Gastroesophageal sphincter (tissue), 4 donors: ENCODE measurements around the gene CEP44. TPM values are rescaled to one million over a fixed set of nuclear protein-coding genes. Genes with fewer than 3 reads are reported as not detected.
"Not testable (repeated sequence)": the region's sequence is repeated elsewhere in the genome, so short reads cannot be mapped to it uniquely, and the experiment has no call there.

ENCODE experiments used
- ATAC-seq: fragments of 150-250 bp; one replicate; pipeline ENCODE4 v1.9.1; 2016; ENCODE audit warnings: mild to moderate bottlenecking, moderate library complexity
- H3K27ac ChIP-seq, 4 donors: fragments of 200-600 bp; sonication (generic) in 3 of 4; 1 replicate in 3 of 4; 2 replicates in 1 of 4; pipeline ENCODE4 v1.5.1; 2016 to 2019
- H3K27me3 ChIP-seq: fragments of 200-600 bp; sonication (generic); one replicate; pipeline ENCODE4 v1.5.1; 2019
- H3K36me3 ChIP-seq, 2 donors: fragments of 200-600 bp; sonication (generic); one replicate each; pipeline ENCODE4 v1.5.1; 2019; ENCODE audit warnings: control low read depth in 1 of 2
- H3K4me1 ChIP-seq, 3 donors: fragments of 200-600 bp; sonication (generic); 1 replicate in 2 of 3; 2 replicates in 1 of 3; pipeline ENCODE4 v1.5.1; 2016 to 2019; ENCODE audit warnings: control low read depth in 2 of 3
- H3K4me3 ChIP-seq, 2 donors: fragments of 200-600 bp; sonication (generic); one replicate each; pipeline ENCODE4 v1.5.1; 2019; ENCODE audit warnings: mild to moderate bottlenecking in 1 of 2, moderate library complexity in 1 of 2
- H3K9me3 ChIP-seq, 3 donors: fragments of 200-600 bp; sonication (generic); one replicate each; pipeline ENCODE4 v1.5.1; 2017 to 2019; ENCODE audit warnings: control low read depth in 2 of 3
- EP300 ChIP-seq: sonication (generic); formaldehyde crosslinking; IDR thresholded peaks from one replicate; pipeline ENCODE4 v1.6.1; 2017; ENCODE audit warnings: antibody characterized with exemption, mild to moderate bottlenecking
- POLR2A ChIP-seq, 2 donors: fragments of 450-650 bp; IDR thresholded peaks; one replicate each; pipeline ENCODE4 v1.6.1; 2017; ENCODE audit warnings: antibody characterized with exemption in 2 of 2, mild to moderate bottlenecking in 2 of 2, moderate library complexity in 1 of 2
- POLR2AphosphoS5 ChIP-seq: sonication (generic); formaldehyde crosslinking; IDR thresholded peaks from one replicate; pipeline ENCODE4 v1.6.1; 2017; ENCODE audit warnings: antibody characterized with exemption
- WGBS, 2 donors: methylation state at CpG; one replicate each; pipeline ENCODE4 v1.1.5; 2018; ENCODE audit warnings: low coverage in 1 of 2; 5-methylcytosine and 5-hydroxymethylcytosine counted together
- total RNA-seq, 4 donors: library from RNA; depleted of rRNA; stranded (reverse); fragments of >200 nt; gene quantifications; one replicate each; pipeline ENCODE4 v1.1.0, GENCODE V29; 2016
- TF ChIP-seq, protein P1 (sequence below), 4 experiments: fragments of 200-600 bp in 2 of 4; fragments of 450-650 bp in 2 of 4; sonication (generic) in 1 of 4; IDR thresholded peaks; one replicate each; pipeline ENCODE4 v1.5.1; 2017 to 2019; ENCODE audit warnings: antibody characterized with exemption in 4 of 4, mild to moderate bottlenecking in 2 of 4, moderate library complexity in 2 of 4

The CEP44 gene
- total RNA-seq, 4 donors from 2014 or later = 9.5 to 19.0 (median 13.5) TPM

DNA sequence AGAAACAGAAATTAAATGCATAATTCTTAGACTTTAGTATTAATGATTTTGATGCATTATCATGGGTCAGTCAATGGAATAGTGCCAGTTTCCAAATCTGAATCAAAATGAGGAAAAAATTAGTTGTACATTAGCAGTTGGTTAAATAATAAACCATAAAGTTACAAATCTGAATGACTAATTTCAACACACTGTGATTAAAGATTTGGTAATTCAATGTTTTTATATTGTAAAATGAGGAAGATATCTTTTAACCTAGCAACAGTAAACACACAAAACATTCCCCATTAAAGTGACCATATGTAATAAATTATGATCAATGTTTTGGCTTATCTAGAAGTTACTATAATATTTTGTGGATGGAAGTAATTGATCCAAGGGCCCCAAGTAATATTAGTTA is 1.8 kb upstream of the CEP44 start:
- TF ChIP-seq EP300 = no peak
- TF ChIP-seq, protein P1, sequence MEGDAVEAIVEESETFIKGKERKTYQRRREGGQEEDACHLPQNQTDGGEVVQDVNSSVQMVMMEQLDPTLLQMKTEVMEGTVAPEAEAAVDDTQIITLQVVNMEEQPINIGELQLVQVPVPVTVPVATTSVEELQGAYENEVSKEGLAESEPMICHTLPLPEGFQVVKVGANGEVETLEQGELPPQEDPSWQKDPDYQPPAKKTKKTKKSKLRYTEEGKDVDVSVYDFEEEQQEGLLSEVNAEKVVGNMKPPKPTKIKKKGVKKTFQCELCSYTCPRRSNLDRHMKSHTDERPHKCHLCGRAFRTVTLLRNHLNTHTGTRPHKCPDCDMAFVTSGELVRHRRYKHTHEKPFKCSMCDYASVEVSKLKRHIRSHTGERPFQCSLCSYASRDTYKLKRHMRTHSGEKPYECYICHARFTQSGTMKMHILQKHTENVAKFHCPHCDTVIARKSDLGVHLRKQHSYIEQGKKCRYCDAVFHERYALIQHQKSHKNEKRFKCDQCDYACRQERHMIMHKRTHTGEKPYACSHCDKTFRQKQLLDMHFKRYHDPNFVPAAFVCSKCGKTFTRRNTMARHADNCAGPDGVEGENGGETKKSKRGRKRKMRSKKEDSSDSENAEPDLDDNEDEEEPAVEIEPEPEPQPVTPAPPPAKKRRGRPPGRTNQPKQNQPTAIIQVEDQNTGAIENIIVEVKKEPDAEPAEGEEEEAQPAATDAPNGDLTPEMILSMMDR (IDR thresholded peaks at IDR 0.05) = no peak
- TF ChIP-seq POLR2A (IDR thresholded peaks at IDR 0.05) = no peak
- TF ChIP-seq POLR2AphosphoS5 = no peak
- peak overlapping the region in 1 of 2 donors; percentile 65 for H3K4me3 ChIP-seq
- peaks cover 10 to 68% (median 13%) of the 10 kb centered on the region in 3 donors for H3K4me1 ChIP-seq
- no peaks in the 10 kb centered on the region for H3K9me3 ChIP-seq
- peaks cover 0 to 3% of the 10 kb centered on the region in 2 donors for H3K36me3 ChIP-seq
- no peaks in the 10 kb centered on the region for H3K27me3 ChIP-seq
- no peak for ATAC-seq
- H3K27ac ChIP-seq = no peak overlapping the region

DNA sequence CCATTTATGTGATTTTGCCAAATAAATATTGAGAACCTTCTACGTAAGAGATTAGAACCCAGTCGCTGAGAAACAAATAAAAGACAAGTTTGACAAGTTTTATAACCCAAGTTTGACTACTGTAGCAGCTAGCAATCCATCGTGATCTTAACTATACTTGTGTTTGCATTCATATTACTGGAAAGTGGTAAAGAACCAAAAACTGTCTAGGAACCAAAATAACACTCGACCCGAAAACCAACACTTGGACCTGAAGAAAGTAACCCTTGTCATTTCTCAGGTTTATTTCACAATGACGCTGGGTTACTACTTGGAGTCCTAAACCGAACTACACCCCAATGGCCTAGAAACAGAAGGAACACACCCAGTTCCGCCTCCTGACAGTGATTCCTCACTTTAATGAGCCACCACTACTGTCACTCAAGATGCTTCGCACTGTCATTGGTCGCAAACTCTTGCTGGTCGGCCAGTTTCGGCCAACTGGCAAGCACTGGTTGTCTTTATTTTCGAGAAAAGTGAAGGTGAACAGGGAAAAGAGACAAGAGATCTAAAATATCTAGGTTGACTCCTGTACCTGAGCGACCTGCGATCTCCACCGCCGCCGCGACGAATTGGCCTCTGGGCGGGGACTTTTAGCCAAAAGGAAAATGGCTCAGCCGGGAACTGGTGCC is 740 bp upstream of the CEP44 start:
- Histone ChIP-seq H3K4me1 (peaks cover 10 to 62% (median 13%) of the 10 kb centered on the region in 3 donors), H3K27me3 (no peaks in the 10 kb centered on the region), H3K27ac (peak overlapping the region; percentile 92 to 99 (median 96)), H3K4me3 (peak overlapping the region; percentile 65 to 99), H3K36me3 (peaks cover 0 to 3% of the 10 kb centered on the region in 2 donors), H3K9me3 (no peaks in the 10 kb centered on the region)
- TF ChIP-seq POLR2AphosphoS5 (peak; percentile 17), POLR2A (IDR thresholded peaks at IDR 0.05) (no peak)
- ATAC-seq = peak; percentile 97
- WGBS, 2 donors = 1 to 2% methylated on average over 17 to 22 of the region's 22 CpGs

DNA sequence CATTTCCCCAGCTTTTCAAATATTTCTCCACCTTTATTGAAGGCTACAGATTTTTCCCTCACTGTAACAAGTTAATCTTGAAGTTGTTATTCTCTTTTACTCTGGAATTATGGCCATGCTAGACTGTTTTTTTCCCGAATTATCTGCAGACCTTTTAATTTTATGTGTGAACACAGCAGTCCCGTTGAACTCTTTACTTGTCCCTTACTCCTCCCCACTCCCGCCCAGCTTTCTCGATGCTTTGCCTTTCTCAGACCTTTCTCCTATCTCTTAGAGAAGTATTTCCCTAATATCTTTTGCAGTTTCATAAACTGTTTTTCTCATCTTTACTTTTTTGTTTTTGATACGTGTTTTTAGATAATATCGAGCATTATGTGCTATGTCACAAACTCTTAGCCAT is 776 bp downstream of the CEP44 start:
- Histone ChIP-seq H3K4me3 (peak overlapping the region; percentile 65 to 99), H3K27ac (peak overlapping the region; percentile 92 to 99 (median 96))
- ATAC-seq = no peak

DNA sequence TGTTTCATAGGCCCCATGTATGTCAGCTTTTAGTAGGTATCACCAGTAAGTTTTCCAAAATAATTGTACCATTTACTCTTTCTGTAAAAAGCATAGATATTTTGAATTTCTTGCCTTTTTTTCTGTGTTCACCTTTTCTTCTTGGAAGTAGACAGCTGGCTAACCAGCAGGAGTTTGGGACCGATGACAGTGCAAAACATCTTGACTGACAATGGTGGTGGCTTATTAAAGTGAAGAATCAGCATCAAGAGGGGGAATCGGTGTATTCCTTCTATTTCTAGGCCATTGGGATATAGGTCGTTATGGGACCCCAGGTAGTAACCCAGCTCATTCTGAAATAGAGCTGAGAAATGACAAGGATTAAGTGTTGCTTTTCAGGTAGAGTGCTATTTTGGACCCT is 3.2 kb downstream of the CEP44 start:
- TF ChIP-seq EP300 (no peak), POLR2AphosphoS5 (no peak), POLR2A (IDR thresholded peaks at IDR 0.05) (no peak)
- TF ChIP-seq, protein P1 (IDR thresholded peaks at IDR 0.05) = no peak
- H3K4me3 ChIP-seq = no peak overlapping the region
- no peak overlapping the region for H3K27ac ChIP-seq
- peaks cover 0 to 2% of the 10 kb centered on the region in 2 donors for H3K36me3 ChIP-seq
- 92 to 93% methylated on average over 2 to 3 of the region's 3 CpGs for WGBS, 2 donors
- no peak for ATAC-seq
- peaks cover 7 to 28% (median 13%) of the 10 kb centered on the region in 3 donors for H3K4me1 ChIP-seq
- peaks cover 0 to 1% (median 0%) of the 10 kb centered on the region in 3 donors for H3K9me3 ChIP-seq
- no peaks in the 10 kb centered on the region for H3K27me3 ChIP-seq

More for the DNA sequence above, 776 bp downstream of the CEP44 start:
- Histone ChIP-seq H3K9me3 (no peaks in the 10 kb centered on the region), H3K4me1 (peaks cover 10 to 50% (median 13%) of the 10 kb centered on the region in 3 donors), H3K36me3 (peaks cover 0 to 3% of the 10 kb centered on the region in 2 donors), H3K27me3 (no peaks in the 10 kb centered on the region)
- TF ChIP-seq POLR2A (IDR thresholded peaks at IDR 0.05) = no peak
- TF ChIP-seq, protein P1 (IDR thresholded peaks at IDR 0.05) = no peak
- TF ChIP-seq POLR2AphosphoS5 = no peak
- no peak for TF ChIP-seq EP300
- WGBS, 2 donors = 8 to 18% methylated on average over 6 of the region's 6 CpGs

DNA sequence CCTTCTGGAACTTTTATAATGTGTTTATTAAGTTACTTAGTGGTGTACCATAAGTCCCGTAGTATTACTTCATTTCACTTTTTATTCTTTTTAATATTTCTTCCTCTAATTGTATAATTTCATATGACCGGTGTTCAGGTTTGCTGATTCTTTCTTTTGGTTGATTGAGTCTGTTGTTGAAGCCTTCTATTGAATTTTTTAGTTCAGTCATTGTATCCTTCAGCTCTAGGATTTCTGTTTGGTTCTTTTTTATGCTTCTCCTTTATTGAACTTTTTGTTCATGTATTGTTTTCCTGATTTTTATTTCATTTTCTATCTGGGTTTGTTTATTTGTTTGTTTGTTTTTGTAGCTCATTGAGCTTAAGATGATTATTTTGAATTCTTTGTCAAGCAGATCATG is 8.8 kb downstream of the CEP44 start:
- no peak for TF ChIP-seq EP300
- TF ChIP-seq POLR2AphosphoS5 = no peak
- TF ChIP-seq, protein P1 (IDR thresholded peaks at IDR 0.05) = no peak
- TF ChIP-seq POLR2A (IDR thresholded peaks at IDR 0.05) = no peak
- WGBS, 2 donors = 86 to 100% methylated on average over 1 to 2 of the region's 2 CpGs
- no peak for ATAC-seq

DNA sequence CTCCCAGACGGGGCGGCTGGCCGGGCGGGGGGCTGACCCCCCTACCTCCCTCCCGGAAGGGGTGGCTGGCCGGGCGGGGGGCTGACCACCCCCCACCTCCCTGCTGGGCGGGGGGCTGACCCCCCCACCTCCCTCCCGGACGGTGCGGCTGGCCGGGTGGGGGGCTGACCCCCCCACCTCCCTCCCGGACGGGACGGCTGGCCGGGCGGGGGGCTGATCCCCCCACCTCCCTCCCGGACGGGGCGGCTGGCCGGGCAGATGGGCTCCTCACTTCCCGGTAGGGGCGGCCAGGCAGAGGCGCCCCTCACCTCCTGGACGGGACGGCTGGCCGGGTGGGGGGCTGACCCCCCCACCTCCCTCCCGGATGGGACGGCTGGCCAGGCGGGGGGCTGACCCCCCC is 10.9 kb downstream of the CEP44 start:
- H3K4me1 ChIP-seq, H3K27me3 ChIP-seq, H3K27ac ChIP-seq, H3K4me3 ChIP-seq, ATAC-seq: not testable (repeated sequence)
- H3K9me3 ChIP-seq = peaks cover 0 to 16% (median 0%) of the 10 kb centered on the region in 3 donors
- WGBS, 2 donors = no CpG with 5 or more reads among the region's 30 CpGs
- peaks cover 0 to 21% of the 10 kb centered on the region in 2 donors for H3K36me3 ChIP-seq

More for the DNA sequence above, 8.8 kb downstream of the CEP44 start:
- Histone ChIP-seq H3K9me3 (peaks cover 0 to 16% (median 0%) of the 10 kb centered on the region in 3 donors), H3K4me3 (no peak overlapping the region), H3K4me1 (no peaks in the 10 kb centered on the region), H3K27ac (no peak overlapping the region), H3K27me3 (no peaks in the 10 kb centered on the region), H3K36me3 (peaks cover 0 to 14% of the 10 kb centered on the region in 2 donors)

DNA sequence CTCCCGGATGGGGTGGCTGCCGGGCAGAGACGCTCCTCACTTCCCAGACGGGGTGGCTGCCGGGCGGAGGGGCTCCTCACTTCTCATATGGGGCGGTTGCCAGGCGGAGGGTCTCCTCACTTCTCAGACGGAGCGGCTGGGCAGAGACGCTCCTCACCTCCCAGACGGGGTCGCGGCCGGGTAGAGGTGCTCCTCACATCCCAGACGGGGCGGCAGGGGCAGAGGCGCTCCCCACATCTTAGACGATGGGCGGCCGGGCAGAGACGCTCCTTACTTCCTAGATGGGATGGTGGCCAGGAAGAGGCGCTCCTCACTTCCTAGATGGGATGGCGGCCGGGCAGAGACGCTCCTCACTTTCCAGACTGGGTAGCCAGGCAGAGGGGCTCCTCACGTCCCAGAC is 11.4 kb downstream of the CEP44 start:
- Histone ChIP-seq H3K36me3 (peaks cover 0 to 26% of the 10 kb centered on the region in 2 donors), H3K9me3 (peaks cover 0 to 16% (median 0%) of the 10 kb centered on the region in 3 donors)
- H3K27me3 ChIP-seq, H3K27ac ChIP-seq, H3K4me3 ChIP-seq, H3K4me1 ChIP-seq, ATAC-seq: not testable (repeated sequence)
- no CpG with 5 or more reads among the region's 27 CpGs for WGBS, 2 donors
